Sigmoid colon (tissue), 7 donors: Measurements from ENCODE around the gene FMNL2. TPM values are rescaled to one million over a fixed set of nuclear protein-coding genes. Genes with fewer than 3 reads are reported as not detected.
"Not testable (repeated sequence)": the region's sequence is repeated elsewhere in the genome, so short reads cannot be mapped to it uniquely, and the experiment has no call there.

Experiments used
- DNase-seq: peaks from one replicate; pipeline ENCODE4 v3.0.0-alpha.2; 2019
- H3K27ac ChIP-seq, 4 donors: fragments of 200-600 bp; sonication (generic); one replicate each; pipeline ENCODE4 v1.5.1; 2016 to 2019; ENCODE audit warnings: mild to moderate bottlenecking in 1 of 4
- H3K27me3 ChIP-seq, 3 donors: fragments of 200-600 bp; sonication (generic); one replicate each; pipeline ENCODE4 v1.5.1; 2019; ENCODE audit warnings: mild to moderate bottlenecking in 1 of 3
- H3K36me3 ChIP-seq, 4 donors: fragments of 200-600 bp; sonication (generic); one replicate each; pipeline ENCODE4 v1.5.1; 2016 to 2019
- H3K4me1 ChIP-seq, 4 donors: fragments of 200-600 bp; sonication (generic); one replicate each; pipeline ENCODE4 v1.5.1; 2017 to 2019
- H3K4me3 ChIP-seq, 4 donors: fragments of 200-600 bp; sonication (generic); one replicate each; pipeline ENCODE4 v1.5.1; 2017 to 2019; ENCODE audit warnings: mild to moderate bottlenecking in 2 of 4, moderate library complexity in 1 of 4
- H3K9me3 ChIP-seq, 4 donors: fragments of 200-600 bp in 3 of 4; sonication (generic) in 3 of 4; one replicate each; pipeline versions ENCODE4 v1.5.1 to v1.6.1; 2013 to 2019
- EP300 ChIP-seq, 4 donors: sonication (generic); formaldehyde crosslinking; IDR thresholded peaks; one replicate each; pipeline ENCODE4 v1.6.1; 2017; ENCODE audit warnings: antibody characterized with exemption in 4 of 4
- POLR2A ChIP-seq, 2 donors: fragments of 450-650 bp; IDR thresholded peaks; one replicate each; pipeline ENCODE4 v1.6.1; 2016; ENCODE audit warnings: antibody characterized with exemption in 2 of 2, mild to moderate bottlenecking in 2 of 2, moderate library complexity in 2 of 2
- POLR2AphosphoS5 ChIP-seq, 4 donors: sonication (generic); formaldehyde crosslinking; IDR thresholded peaks; one replicate each; pipeline ENCODE4 v1.6.1; 2017; ENCODE audit warnings: antibody characterized with exemption in 4 of 4
- WGBS, 2 donors: extraction: QIAGEN DNeasy Blood & Tissue Kit; methylation state at CpG; one replicate each; pipeline ENCODE4 v1.1.7; 2013; 5-methylcytosine and 5-hydroxymethylcytosine counted together
- intact Hi-C: fragments of 100-400 bp; cut with DNase I; formaldehyde crosslinking; loops from one replicate; pipeline ENCODE4 v1.15.1; 2023
- polyA plus RNA-seq, 3 donors: library from polyadenylated mRNA; stranded (reverse); fragments of 200-250 nt; gene quantifications; one replicate each; pipeline ENCODE4 v1.2.3, GENCODE V29; 2013
- total RNA-seq, 4 donors: library from RNA; depleted of rRNA; stranded (reverse); fragments of >200 nt; gene quantifications; one replicate each; pipeline ENCODE4 v1.1.0, GENCODE V29; 2016
- TF ChIP-seq, protein P1 (sequence below), 4 experiments: fragments of 450-650 bp in 3 of 4; fragments of 200-600 bp in 1 of 4; IDR thresholded peaks; one replicate each; pipeline ENCODE4 v1.5.1; 2016 to 2019; ENCODE audit warnings: antibody characterized with exemption in 4 of 4, mild to moderate bottlenecking in 3 of 4, moderate library complexity in 2 of 4
- donor health status: healthy with polysubstance abuse.
- donor health status: Bipolar disorder and iron deficiency.
- donor health status: healthy.

Gene FMNL2
- total and polyA plus RNA-seq, 7 donors, result 9.4 to 30.5 (median 17.8) TPM

GRCh38 chr2:152384992-152385391, 50.0 kb downstream of the FMNL2 start:
- Histone ChIP-seq H3K27ac (no peak overlapping the region), H3K4me1 (peaks cover 0 to 8% (median 1%) of the 10 kb centered on the region in 4 donors), H3K36me3 (no peaks in the 10 kb centered on the region), H3K27me3 (no peaks in the 10 kb centered on the region), H3K4me3 (no peak overlapping the region), H3K9me3 (no peaks in the 10 kb centered on the region)
- WGBS, 2 donors, result 91 to 93% methylated on average over 3 of the region's 3 CpGs
- TF ChIP-seq, protein P1, sequence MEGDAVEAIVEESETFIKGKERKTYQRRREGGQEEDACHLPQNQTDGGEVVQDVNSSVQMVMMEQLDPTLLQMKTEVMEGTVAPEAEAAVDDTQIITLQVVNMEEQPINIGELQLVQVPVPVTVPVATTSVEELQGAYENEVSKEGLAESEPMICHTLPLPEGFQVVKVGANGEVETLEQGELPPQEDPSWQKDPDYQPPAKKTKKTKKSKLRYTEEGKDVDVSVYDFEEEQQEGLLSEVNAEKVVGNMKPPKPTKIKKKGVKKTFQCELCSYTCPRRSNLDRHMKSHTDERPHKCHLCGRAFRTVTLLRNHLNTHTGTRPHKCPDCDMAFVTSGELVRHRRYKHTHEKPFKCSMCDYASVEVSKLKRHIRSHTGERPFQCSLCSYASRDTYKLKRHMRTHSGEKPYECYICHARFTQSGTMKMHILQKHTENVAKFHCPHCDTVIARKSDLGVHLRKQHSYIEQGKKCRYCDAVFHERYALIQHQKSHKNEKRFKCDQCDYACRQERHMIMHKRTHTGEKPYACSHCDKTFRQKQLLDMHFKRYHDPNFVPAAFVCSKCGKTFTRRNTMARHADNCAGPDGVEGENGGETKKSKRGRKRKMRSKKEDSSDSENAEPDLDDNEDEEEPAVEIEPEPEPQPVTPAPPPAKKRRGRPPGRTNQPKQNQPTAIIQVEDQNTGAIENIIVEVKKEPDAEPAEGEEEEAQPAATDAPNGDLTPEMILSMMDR (IDR thresholded peaks at IDR 0.05), result no peak
- TF ChIP-seq POLR2AphosphoS5 (IDR thresholded peaks at IDR 0.05), result no peak
- no peak for TF ChIP-seq EP300 (IDR thresholded peaks at IDR 0.05)
- intact Hi-C loops, result no loop called here
- DNase-seq, result no peak

GRCh38 chr2:152385650-152386049, 50.7 kb downstream of the FMNL2 start:
- Histone ChIP-seq H3K9me3 (no peaks in the 10 kb centered on the region), H3K27me3 (no peaks in the 10 kb centered on the region), H3K27ac (no peak overlapping the region), H3K36me3 (no peaks in the 10 kb centered on the region), H3K4me3 (no peak overlapping the region), H3K4me1 (peaks cover 0 to 1% (median 0%) of the 10 kb centered on the region in 4 donors)
- TF ChIP-seq POLR2A (IDR thresholded peaks at IDR 0.05) (no peak), EP300 (IDR thresholded peaks at IDR 0.05) (no peak), POLR2AphosphoS5 (IDR thresholded peaks at IDR 0.05) (no peak)
- TF ChIP-seq, protein P1 (IDR thresholded peaks at IDR 0.05), result no peak
- intact Hi-C loops, result no loop called here
- no peak for DNase-seq

- Histone ChIP-seq H3K27ac (no peak overlapping the region), H3K9me3 (no peaks in the 10 kb centered on the region), H3K4me1 (no peaks in the 10 kb centered on the region), H3K4me3 (no peak overlapping the region), H3K27me3 (no peaks in the 10 kb centered on the region), H3K36me3 (no peaks in the 10 kb centered on the region)
- WGBS, 2 donors, result 87 to 92% methylated on average over 1 of the region's 1 CpG
- intact Hi-C loops, result no loop called here
- TF ChIP-seq, protein P1 (IDR thresholded peaks at IDR 0.05), result no peak
- TF ChIP-seq POLR2A (IDR thresholded peaks at IDR 0.05) (no peak), POLR2AphosphoS5 (IDR thresholded peaks at IDR 0.05) (no peak), EP300 (IDR thresholded peaks at IDR 0.05) (no peak)
- DNase-seq, result no peak
These were observed 51.3 kb downstream of the FMNL2 start for GRCh38 chr2:152386266-152386665.

DNA sequence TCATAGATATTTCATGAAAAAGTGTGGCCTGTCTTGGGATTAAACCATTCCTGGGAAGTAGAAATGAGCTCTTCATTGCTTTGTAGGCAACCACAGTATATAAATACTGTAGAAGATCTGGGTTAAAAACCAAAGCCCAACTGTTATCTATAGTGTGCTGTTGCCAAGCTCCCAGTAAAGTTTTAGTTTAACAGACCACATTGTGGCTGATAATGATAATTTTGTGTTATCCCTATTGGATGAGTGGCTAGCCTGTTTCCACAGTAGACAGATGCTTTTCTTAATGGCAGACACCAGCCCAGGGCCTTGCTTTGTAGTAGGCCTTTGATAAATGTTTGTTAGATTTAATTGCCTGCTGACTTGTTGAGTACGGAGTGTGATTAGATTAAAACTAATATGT, 52.1 kb downstream of the FMNL2 start:
- Histone ChIP-seq H3K36me3 (no peaks in the 10 kb centered on the region), H3K4me3 (no peak overlapping the region), H3K9me3 (no peaks in the 10 kb centered on the region), H3K27me3 (no peaks in the 10 kb centered on the region), H3K4me1 (no peaks in the 10 kb centered on the region), H3K27ac (no peak overlapping the region)
- intact Hi-C loops, result no loop called here
- TF ChIP-seq, protein P1 (IDR thresholded peaks at IDR 0.05), result no peak
- TF ChIP-seq POLR2AphosphoS5 (IDR thresholded peaks at IDR 0.05) (no peak), POLR2A (IDR thresholded peaks at IDR 0.05) (no peak), EP300 (IDR thresholded peaks at IDR 0.05) (no peak)
- DNase-seq, result no peak
- WGBS, 2 donors, result 51 to 92% methylated on average over 1 of the region's 1 CpG

DNA sequence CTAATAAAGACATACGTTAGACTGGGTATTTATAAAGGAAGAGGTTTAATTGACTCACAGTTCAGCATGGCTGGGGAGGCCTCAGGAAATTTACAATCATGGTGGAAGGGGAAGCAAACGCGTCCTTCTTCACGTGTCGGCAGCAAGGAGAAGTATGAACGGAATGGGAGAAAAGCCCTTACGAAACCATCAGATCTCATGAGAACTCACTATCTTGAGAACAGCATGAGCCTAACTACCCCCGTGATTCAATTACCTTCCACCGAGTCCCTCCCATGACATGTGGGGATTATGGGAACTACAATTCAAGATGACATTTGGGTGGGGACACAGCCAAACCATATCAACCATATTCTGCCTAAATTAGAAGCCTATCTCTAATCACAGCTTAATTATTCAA, 53.3 kb downstream of the FMNL2 start:
- H3K27me3 ChIP-seq, H3K36me3 ChIP-seq, H3K9me3 ChIP-seq, H3K4me1 ChIP-seq, H3K27ac ChIP-seq, intact Hi-C loops, DNase-seq, H3K4me3 ChIP-seq: not testable (repeated sequence)
- WGBS, 2 donors, result 90 to 94% methylated on average over 9 of the region's 9 CpGs
